D721Med (cell line): ENCODE data around the gene PELI1.

ENCODE experiments used
- DNase-seq: peaks from one replicate; pipeline ENCODE4 v3.0.0; 2011; ENCODE audit warnings: low spot score; ENCODE audit not compliant: insufficient read length
- FAIRE-seq: peaks from 2 replicates; lab custom pipeline; 2011; peaks lifted over from hg19 to GRCh38; lab: Jason Lieb, UNC
- TF ChIP-seq, protein P1 (sequence below): IDR thresholded peaks from 2 replicates; pipeline ENCODE4 v1.5.1; 2012; ENCODE audit warnings: mild to moderate bottlenecking, control low read depth; ENCODE audit not compliant: insufficient read depth; ENCODE audit errors: missing control alignments

The PELI1 gene

DNA sequence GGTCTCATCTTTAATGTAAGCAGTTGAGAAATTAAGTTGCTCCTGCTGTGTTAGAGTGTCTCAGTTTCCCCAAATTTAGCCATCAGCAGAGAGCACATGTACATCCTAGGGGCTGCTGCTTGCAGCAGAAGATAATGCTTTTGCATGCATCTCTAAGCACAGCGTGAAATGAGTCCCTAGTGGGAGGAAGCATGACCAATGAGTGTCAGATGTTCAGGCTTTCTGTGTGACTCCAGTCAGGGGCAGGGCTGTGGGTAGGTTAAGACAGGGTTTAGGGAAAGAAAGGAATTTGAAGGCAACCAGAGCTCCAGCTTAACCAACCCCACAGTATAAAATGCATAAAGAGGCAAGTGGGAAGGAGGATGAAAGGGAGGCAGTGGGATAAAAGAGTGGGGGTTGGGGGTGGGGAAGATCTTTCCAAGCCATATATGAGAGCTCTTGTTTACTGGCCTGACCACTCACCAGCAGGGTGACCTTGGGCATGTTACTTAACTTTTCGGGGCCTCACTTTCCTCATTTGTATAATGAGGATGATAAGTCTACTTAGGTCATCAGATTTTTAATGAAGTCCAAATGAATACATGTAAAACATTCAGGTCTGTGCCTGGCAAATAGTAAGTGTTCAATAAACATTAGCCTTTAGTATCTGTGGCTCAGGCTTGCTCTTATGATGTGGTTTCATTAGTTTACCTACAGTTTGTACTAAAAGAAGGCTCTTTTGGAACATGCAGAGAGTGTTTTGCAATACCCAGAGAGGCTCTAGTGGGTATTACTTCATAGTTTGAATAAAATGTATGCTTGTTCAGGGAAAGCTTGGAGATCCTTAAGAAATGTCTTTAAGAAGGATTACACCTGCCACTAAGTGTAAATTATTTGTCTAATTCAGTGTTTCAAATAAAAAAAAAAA is 42.7 kb upstream of the PELI1 start:
- FAIRE-seq, result no peak
- TF ChIP-seq, protein P1, sequence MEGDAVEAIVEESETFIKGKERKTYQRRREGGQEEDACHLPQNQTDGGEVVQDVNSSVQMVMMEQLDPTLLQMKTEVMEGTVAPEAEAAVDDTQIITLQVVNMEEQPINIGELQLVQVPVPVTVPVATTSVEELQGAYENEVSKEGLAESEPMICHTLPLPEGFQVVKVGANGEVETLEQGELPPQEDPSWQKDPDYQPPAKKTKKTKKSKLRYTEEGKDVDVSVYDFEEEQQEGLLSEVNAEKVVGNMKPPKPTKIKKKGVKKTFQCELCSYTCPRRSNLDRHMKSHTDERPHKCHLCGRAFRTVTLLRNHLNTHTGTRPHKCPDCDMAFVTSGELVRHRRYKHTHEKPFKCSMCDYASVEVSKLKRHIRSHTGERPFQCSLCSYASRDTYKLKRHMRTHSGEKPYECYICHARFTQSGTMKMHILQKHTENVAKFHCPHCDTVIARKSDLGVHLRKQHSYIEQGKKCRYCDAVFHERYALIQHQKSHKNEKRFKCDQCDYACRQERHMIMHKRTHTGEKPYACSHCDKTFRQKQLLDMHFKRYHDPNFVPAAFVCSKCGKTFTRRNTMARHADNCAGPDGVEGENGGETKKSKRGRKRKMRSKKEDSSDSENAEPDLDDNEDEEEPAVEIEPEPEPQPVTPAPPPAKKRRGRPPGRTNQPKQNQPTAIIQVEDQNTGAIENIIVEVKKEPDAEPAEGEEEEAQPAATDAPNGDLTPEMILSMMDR, result no peak
- no peak for DNase-seq

DNA sequence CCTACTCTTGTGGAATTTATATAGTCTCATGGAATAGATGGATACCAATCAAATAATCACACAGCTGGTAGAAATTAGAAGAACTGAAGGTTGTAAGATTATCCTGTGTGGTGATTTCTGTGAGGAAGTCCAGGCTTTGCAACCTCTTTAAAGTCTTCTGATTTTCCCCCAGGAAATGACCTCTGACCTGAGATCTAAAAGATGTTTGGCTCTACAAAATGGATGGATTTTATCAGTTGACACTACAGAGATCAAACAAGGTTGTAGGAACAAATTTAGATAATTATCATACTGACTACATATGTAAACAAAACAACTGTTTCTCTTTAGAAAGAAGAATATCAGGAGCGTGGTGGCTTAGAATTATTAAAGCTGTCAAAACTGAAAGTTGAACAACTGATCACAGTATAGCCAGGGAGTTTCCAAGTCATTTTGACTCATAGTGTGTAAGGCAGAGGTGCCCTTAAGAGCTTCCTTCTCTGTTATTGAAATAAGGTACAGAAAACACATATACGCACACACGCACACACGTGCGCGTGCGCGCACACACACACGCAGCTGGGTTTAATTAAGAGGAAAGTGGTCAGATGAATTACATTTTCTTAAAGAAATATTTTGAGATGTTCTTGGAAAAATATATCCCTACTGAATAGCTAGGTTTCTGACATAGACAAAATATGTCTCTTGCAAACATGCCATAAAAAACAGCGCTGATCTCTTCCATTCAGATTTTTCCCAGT is 35.5 kb upstream of the PELI1 start:
- no peak for FAIRE-seq
- TF ChIP-seq, protein P1, result no peak
- no peak for DNase-seq

DNA sequence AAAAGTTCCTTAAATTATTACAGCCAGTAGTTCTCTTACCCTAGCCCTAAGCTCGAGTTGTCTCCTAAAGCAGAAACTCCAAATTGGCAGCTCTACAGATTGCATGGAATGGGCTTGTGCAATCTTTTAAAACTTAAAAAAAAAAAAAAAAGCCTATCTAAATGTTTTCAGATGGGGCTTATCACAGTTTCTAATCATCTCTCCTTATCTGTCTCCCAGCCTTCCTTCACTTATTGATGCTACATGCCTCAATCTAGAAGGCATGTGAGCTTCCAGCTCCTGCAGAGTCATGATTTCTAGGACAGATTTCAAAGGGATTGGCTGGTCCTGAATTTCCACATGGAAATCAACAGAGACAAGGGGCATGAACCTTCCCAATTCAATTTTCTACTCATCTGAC is 33.1 kb upstream of the PELI1 start:
- DNase-seq (no peak), FAIRE-seq (no peak)
- TF ChIP-seq, protein P1, result no peak

DNA sequence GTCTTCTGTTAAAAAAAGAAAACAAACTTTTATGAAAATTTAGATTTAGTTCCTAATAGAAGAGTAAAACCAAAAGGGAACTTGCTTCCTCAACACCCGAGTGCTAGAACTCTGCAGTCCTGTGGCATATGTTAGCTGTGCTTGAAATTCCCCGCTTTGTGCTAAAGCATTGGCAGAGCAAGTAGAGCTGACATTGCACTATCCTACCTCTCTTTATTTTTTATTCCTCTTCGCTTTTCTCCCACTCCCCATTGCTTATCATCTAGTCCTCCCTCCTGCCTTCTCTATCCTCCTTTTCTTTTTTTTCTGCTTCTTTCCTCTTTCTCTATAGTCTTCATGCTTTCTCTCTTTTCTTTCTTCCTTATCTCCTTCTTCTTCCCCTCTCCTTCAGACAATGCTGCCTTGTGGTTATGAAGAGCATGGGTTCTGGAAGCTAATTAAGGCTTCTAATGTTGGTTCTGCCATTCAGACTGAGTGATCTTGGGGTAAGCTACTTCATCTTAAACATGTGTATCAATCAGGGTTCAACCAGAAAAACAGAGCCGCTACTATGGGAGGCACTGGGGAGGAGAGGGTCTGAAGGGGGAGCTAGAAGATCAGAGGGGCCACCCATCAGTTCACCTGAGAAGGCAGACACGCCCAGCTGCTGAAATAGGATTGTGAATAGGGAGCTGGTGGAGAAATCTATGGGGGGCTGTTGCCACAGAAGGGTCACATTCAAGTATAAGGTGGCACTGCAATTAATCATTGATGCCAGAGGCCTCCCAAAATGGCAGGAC is 31.4 kb upstream of the PELI1 start:
- FAIRE-seq, result no peak
- DNase-seq, result no peak
- TF ChIP-seq, protein P1, result no peak

DNA sequence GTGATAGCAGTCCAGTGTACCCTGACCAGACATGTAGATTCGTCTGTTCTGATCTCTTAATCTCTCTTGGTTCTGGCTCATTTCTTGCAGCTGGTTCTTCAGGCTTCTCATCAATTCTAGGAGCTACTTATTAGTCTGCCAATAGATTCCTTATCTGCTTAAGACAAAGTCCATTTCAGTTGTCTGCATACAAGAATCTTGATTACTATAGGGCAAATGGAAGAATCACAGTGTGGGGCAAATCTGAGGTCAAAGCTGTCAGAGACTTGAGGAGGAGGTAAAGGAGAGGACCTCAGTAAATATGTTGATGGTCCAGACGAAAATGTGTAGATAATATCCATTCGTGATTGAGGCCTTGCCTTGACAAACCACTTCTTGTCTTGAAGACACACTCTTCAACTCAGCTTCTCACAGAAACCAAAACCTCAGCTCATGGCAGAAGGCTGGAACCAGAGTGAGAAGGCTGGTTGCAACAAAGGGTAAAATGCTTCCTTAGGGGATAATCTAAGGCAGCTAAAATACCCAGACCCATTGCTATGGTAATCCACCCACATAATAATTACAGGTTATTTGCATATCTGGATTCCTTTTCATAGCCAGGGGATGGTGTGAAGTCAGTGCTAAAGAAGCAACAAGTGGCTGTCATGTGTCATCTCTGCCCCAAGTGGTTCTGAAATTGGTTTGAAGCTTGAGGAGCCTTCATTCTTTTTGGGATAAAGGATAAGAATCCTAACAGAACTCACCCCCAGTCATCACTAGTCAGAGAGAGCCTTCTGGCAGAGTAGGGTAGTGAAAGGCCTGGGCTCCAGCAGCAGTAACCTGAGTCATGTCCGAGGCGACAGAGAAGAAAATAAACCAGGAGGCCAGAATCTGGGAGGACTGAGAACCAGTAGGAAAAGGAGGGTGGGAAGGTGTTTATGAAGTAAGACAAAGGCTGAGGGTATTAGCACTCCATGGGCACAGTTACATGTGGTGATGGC is 29.2 kb upstream of the PELI1 start:
- TF ChIP-seq, protein P1, result no peak
- DNase-seq (no peak), FAIRE-seq (no peak)

DNA sequence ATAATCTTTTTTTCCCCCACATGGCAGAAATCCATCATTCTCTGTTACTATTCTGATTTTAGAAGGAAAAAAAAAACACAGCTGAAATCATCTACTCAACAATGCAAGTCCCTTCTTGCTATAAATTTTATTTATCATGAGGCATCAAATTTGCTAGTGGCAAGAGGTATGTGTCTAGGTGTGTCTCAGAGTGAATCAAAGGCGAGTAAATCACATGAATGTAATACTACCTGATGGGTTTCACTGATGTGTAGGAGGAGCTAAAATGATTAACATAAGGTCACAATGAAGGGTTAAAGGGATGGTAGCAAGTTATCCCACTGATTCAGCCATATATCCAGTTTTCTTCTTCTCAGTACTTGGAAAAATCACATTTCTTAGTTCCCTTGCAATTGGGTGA is 24.5 kb upstream of the PELI1 start:
- TF ChIP-seq, protein P1, result no peak
- DNase-seq (no peak), FAIRE-seq (no peak)
